Head of caudate nucleus (tissue), 42 donors: ENCODE results near the gene GGTLC2.
"Not testable (repeated sequence)": the region's sequence is repeated elsewhere in the genome, so short reads cannot be mapped to it uniquely, and the experiment has no call there.

Source experiments
- DNase-seq, 42 donors: peaks; one replicate each; pipeline versions ENCODE4 v3.0.0 to v3.0.0-alpha.2; 2020 to 2021; ENCODE audit warnings: mixed read lengths in 7 of 42
- intact Hi-C: fragments of 100-400 bp; cut with DNase I; formaldehyde crosslinking; loops from one replicate; pipeline ENCODE4 v1.15.0; 2022

GGTLC2 gene

DNA sequence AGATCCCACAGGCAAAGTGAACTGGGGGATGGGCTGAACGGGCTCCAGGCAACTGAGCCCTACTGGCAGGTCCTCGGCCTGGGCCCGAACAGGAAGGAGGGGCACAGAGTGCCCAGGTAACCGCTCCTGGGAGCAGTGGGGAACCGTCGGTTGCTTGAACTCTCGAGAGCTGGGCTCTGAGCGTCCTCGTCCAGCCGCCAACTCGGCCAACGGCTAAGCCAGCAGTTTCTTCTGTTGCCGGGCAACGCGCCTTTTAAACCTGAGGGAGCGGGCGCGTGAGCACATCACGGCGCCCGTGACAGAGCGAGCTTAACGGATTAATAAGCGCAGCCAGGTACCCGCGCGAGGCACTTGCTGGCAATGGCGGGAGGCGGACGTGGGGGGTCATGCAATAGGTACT lies at the start of gene GGTLC2:
GGTLC2 (plus strand) TSS at position 301 of the 400 bp plus-strand sequence. CDS start 1,732 bp downstream, outside the sequence.
- DNase-seq, intact Hi-C loops: not testable (repeated sequence)

GRCh38 chr22:22595001-22595835 lies 49.2 kb upstream of the GGTLC2 start:
- intact Hi-C loops = no loop called here
- DNase-seq = peak in 1 of 42 donors; percentile 22

GRCh38 chr22:22598144-22598543 lies 46.3 kb upstream of the GGTLC2 start:
- intact Hi-C loops = no loop called here
- peak in 2 of 42 donors; percentile 14 to 17 for DNase-seq

DNA sequence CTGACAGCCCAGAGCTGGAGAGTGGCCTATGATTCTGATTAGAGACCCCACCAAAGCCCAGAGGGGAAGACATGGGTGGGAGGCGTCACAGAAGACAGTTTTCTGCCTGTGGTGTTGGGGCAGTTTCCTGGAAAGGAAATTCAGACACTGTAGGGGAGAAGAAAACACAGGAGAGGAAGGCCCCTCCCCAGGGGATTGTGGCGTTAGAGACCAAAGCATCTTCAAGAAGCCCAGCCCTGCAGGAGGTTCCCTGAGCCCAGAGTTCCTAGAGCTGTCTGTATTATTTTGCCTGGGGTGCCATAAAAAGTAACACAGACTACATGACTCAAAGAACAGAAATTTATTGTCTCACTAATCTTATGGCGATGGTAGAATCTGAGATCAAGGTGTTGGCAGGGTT lies 45.2 kb upstream of the GGTLC2 start:
- intact Hi-C loops = no loop called here
- DNase-seq = peak in 2 of 42 donors; percentile 16 to 26

GRCh38 chr22:22600531-22601261 lies 43.7 kb upstream of the GGTLC2 start:
- intact Hi-C loops = no loop called here
- peak in 2 of 42 donors; percentile 20 to 24 for DNase-seq

- peak in 2 of 42 donors; percentile 1 to 8 for DNase-seq
- intact Hi-C loops = no loop called here
Observed at GRCh38 chr22:22603470-22603947, 40.9 kb upstream of the GGTLC2 start.

- DNase-seq = peak in 2 of 42 donors; percentile 17 to 24
- intact Hi-C loops = no loop called here
Observed at GRCh38 chr22:22604326-22605073, 39.9 kb upstream of the GGTLC2 start.

GRCh38 chr22:22605074-22605404 lies 39.4 kb upstream of the GGTLC2 start:
- peak in 2 of 42 donors; percentile 24 to 26 for DNase-seq
- intact Hi-C loops = no loop called here

- DNase-seq = peak in 2 of 42 donors; percentile 8 to 18
- intact Hi-C loops = not testable (repeated sequence)
Observed at GRCh38 chr22:22608022-22608421, 36.4 kb upstream of the GGTLC2 start.

DNA sequence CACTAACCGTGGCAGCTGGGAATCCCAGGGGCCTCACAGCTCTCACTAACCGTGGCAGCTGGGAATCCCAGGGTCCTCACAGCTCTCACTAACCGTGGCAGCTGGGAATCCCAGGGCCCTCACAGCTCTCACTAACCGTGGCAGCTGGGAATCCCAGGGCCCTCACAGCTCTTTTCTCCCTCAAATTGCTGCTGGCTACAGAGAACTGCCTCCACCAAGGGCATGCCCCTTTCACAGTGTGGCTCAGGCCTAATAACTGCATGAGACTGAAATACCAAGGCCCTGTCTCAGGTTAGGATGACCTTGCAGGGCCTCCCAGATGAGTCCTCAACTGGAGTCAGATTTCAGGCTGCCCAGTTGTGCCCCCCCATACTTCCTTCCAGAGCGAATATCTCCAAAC lies 35.1 kb upstream of the GGTLC2 start:
- peak in 1 of 42 donors; percentile 18 for DNase-seq
- intact Hi-C loops = no loop called here

- DNase-seq = no peak
- intact Hi-C loops = no loop called here
Observed at GRCh38 chr22:22612516-22612915, 31.9 kb upstream of the GGTLC2 start.

DNA sequence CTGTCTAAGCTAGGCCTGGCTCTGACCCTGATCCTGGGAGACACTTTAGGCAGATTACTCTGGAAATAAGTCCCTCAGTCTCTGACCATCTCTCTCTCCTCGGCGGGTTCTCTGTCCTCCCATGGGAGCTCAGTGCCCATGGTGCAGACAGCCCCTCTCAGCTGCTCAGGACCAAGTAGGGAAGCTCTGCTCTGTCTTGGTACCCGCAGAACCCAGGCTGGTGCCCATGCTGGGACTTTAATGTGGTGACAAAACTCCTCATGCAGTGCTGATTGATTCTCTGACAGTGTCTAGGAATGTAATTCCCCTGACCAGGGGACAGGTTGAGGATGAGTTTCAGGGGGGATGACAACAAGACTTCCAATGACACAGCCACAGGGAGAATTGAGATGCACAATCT lies 30.3 kb upstream of the GGTLC2 start:
- peak in 1 of 42 donors; percentile 18 for DNase-seq
- intact Hi-C loops = no loop called here

DNA sequence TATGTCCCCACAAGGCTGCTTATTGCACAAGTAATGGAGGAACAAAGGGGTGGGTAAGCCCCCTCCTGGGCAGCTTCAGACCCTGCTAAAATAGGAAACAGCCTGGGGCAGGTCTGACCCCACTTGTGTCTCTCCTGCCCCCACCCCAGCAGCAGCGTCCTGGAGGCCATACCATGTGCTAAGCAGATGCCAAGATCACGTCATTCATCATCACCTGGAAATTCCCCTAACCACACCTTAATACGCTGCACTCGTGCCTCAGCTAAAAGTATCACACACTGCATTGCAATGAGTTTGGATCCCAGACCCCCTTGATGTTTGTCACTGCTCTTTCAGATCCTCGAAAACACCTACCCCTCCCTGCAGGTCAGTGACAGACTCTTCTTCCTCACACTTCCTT lies 27.8 kb upstream of the GGTLC2 start:
- intact Hi-C loops = no loop called here
- DNase-seq = peak in 1 of 42 donors; percentile 16

DNA sequence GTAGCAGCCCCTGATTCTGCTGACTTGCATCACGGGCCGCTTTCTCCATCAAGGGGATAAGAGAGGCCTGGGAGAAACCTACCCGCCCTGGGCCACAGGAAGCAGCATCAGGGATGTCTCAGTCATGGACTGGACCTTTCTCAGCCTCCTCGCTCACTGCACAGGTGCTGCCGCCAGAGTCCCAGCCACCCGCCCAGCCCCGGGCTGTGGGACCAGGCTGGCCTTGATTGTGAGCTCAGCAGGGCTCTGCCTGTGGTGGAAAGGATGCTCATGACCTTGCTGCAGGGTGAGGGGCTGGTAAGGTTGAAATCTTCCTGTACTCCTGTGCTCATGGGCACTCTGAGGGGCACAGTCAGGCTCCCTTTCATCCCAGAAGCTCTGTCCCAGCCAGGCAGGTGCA lies 26.0 kb upstream of the GGTLC2 start:
- intact Hi-C loops = no loop called here
- no peak for DNase-seq

GRCh38 chr22:22618923-22619322 lies 25.5 kb upstream of the GGTLC2 start:
- peak in 1 of 42 donors; percentile 19 for DNase-seq
- intact Hi-C loops = no loop called here

DNA sequence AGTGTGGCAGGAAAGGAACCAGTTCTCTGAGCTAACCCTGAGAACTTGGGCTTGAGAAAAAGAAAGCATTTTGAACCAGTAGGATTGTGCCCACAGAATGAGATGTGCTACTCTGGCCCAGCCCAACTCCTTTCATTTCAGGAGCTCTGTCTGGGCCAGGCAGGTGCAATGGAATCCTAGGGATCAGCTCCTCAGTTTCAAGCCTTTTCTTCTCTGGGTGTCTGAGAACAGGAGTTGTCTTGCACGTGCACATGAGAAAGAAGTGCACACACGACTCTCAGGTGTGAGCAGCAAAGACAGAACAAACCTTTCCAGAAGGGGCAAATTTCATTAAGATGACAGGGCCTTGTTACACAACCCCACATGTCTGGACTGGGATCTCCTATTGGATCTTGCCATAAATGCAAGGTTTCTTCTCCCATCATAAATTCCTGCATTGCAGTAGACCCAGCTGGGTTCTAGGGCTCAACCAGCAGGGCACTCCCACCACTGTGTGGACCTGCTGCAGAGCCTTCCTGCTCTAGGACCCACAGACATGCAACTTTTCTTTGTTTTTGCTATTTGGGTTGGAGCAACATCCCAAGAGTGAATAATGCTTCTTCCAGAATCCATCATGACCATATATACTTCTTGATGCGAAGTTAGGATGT lies 24.5 kb upstream of the GGTLC2 start:
- peak in 1 of 42 donors; percentile 22 for DNase-seq
- intact Hi-C loops = no loop called here

GRCh38 chr22:22628546-22629495 lies 15.6 kb upstream of the GGTLC2 start:
- DNase-seq = peak in 1 of 42 donors; percentile 30
- intact Hi-C loops = not testable (repeated sequence)

- intact Hi-C loops = not testable (repeated sequence)
- peak in 1 of 42 donors; percentile 8 for DNase-seq
Observed at GRCh38 chr22:22631223-22631652, 13.2 kb upstream of the GGTLC2 start.
